ENCODE measurements around the gene TP53I11.

- TF ChIP-seq CTCF (optimal IDR thresholded peaks at IDR 0.05 in 1 of 3, IDR thresholded peaks at IDR 0.05 in 1 of 3, conservative IDR thresholded peaks at IDR 0.05 in 1 of 3; ENCODE audit: extremely low read depth in 1 of 3, insufficient read depth in 2 of 3, low read length in 3 of 3) (no peak), EZH2 (IDR thresholded peaks at IDR 0.05; ENCODE audit: low read length) (no peak)
These were observed 28.3 kb upstream of the TP53I11 start for GRCh38 chr11:44978961-44979331.

Measured in keratinocyte (primary cell).